ENCODE data around the gene MIS12.

The MIS12 gene

DNA sequence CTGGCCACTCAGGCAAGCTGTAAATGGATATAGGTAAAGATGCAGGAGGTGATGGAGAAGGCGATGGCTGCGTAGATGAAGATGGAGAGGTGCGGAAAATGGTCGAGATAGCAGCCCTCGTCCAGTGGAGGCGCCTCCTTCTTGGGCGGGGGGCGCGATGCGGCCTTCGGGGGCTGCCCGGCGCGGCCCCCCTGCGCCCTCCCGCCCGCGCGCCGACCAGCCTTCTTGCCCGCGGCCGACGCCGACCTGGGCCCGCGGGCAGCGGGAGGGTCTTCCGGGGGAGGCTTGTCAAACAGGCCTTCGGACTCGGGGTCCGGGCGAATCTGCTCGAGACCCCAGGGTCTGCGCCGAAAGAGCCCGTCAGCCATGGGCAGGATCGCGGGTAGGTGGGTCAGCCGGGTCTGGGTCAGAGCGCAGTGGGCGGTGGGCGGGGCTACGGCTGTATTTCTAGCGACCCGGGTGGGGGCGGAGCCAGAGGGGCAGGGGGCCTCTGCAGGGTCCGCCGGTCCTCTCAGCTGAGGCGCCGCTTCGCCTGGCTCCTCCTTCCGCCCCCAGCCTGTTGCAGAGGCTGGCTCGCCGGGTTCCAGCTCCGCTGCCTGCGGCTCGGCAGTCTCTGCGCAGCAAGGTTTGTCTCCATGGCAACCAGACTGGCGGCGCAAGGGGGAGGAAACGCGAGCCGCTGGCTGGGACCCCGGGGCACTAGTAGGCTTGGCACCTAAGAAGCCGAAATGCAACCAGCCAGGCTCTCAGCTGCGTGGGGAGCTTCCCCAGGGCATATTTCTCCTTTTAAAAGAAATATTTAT lies 14.4 kb downstream of the MIS12 start:
- peak; percentile 89 for DNase-seq

GRCh38 chr17:5501685-5502084 lies 15.3 kb downstream of the MIS12 start:
- no peak for DNase-seq

DNA sequence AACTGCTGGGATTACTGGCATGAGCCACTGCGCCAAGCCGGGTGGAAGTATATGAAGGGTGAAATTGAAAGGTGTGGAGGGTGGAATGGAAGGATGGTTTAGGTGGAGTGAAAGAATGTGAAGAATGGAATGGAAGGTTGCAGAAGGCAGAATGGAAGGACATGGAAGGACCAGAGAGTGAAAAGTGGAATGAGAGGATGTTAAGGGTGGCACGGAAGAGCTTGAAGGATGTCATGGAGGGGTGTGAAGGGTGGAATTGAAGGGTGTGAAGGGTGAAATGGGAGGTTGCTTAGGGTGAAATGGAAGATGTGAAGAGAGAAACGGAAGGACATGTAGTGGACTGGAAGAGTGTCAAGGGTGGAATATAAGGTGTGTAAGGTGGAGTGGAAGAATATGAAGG lies 16.2 kb downstream of the MIS12 start:
- no peak for DNase-seq

- no peak for DNase-seq
Measured at GRCh38 chr17:5506307-5506706, 19.9 kb downstream of the MIS12 start.

- DNase-seq, result no peak
Measured at GRCh38 chr17:5508810-5509209, 22.4 kb downstream of the MIS12 start.

GRCh38 chr17:5509482-5509881 lies 23.1 kb downstream of the MIS12 start:
- no peak for DNase-seq

DNA sequence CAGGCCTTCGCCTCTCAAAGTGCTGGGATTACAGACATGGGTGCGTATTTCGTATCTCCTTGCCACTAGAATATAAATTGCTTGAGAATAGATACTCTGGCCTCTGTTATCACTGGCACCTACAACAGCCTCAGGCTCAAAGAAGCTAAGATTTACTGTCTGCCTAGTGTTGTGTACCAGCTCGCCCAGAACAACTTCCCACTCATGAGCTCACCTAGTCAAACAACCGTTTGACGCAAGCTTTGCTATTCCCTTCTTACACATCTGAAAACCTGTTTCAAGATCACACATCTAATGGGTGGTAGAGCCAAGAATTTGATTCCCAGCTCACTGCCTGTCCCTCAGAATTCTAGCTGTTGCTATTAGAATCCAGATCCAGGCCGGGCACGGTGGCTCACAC lies 24.4 kb downstream of the MIS12 start:
- DNase-seq, result no peak

GRCh38 chr17:5511401-5512225 lies 25.2 kb downstream of the MIS12 start:
- DNase-seq, result no peak

GRCh38 chr17:5513628-5514027 lies 27.3 kb downstream of the MIS12 start:
- no peak for DNase-seq

DNA sequence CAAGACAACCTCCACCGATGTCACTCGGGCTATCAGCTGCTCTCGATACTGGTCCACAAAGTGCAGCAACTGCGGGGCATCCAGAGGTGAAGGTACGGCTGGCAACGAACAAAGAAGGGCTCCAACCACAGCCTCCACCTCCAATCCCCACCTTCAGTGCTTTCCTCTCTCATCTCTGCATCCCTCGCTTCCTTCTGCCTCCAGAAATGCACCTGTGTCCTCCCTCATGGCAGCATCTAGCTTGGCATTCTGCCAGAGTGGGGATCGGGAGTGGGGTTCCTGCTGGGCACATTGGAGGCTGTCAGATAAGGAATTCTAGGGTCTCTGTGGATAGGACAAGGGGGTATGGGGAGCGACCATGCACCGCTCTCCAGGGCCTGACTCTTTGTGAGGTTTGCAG lies 28.6 kb downstream of the MIS12 start:
- DNase-seq, result no peak

DNA sequence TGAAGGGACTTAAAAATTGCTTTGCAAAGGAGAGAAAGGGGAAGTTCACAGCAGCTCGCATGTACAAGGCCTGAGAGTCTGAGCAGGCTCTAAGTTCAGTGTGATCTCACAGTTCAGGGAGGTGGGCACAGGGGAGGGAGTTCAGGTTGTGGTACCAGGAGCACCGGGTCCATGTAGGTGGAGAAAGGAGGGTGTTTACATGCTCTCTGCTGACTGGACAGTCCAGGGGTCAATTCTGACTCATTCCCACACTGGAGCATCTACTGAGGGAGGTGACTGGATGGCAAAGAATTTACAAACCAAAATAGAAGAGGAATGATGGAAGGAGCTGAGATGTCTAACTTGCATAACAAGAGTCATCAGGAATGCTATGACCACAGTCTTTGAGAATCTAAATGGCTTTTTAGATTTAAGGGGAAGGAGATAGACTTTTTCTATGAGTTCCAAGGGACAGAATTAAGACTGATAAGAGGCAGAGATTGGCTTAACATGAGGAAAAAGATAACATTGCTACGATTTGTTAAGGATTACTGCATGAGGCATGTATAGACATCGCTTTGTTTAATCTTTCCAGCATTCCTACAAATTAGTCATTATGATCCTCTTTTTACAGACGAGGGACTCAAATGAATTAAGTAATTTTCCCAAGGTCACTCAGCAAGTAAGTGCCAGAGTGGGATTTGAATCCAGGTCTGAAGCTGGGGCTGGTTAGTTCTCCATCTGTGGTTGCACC lies 29.9 kb downstream of the MIS12 start:
- no peak for DNase-seq

DNA sequence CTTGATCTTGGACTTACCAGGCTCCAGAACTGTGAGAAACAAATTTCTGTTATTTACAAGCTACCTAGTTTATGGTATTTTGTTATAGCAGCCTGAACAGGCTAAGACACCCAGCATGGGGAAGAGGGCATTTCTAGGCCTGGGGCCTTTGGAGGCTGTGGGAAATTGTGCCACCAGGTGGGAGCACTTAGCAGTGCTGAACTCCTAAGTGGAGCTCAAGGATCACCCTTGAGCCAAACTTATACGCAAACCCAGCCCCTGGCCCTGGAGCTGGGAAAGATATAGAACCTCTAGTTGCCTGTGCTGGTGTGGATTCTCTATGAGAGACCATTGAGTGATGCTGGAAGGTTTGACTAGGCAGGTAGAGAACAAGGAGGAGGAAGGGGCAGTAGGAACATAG lies 36.1 kb downstream of the MIS12 start:
- DNase-seq, result no peak

DNA sequence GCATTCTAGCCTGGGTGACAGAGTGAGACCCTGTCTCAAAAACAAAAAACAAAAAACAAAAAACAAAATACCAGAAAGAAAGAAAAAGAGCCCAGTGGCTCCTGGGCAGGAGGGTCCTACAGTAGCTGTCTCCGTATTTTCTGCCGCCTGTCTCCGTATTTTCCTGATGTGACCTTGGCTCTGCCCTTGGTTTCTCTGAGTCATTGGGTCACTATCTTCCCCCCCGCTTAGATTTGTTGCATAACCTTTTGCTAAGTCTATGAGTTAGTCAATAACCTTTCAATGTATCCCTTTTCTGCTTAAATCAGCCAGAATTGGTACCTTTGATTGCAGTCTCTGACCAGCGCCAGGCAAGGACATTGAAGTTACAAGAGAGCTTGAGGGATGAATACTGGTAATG lies 36.9 kb downstream of the MIS12 start:
- no peak for DNase-seq

- DNase-seq, result no peak
Measured at GRCh38 chr17:5526821-5527598, 40.6 kb downstream of the MIS12 start.

DNA sequence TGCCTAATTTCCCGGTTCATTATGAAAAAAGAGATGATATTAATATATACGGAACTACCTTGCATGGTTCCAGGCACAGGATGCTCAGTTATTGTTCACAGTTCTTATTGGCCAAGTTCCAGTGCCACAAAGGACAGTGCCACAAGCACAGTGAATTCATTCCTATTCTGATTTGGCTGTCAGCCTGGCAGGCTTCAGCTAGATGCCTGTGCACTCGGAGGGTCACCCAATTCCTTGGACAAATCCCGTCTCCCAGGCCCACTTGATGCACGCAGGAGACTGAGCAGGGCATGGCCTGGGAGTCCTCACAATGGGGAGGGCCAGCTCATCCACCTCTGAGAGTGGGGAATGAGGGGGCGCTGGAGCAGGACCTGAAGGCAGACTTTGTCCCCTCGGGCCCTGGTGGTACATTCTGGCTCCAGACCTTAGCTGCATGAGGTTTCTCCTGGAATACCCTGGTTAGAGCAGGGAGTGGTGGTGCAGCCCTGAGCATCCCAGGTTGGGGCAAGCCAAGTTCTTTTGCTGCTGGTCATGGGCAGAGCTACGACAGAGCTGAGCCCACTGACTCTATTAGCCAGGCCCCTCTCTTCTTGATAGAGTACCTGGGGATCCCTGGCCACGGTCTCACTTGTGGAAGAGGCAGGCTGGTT lies 41.4 kb downstream of the MIS12 start:
- no peak for DNase-seq

- DNase-seq, result no peak
Measured at GRCh38 chr17:5530265-5531084, 44.1 kb downstream of the MIS12 start.

GRCh38 chr17:5531085-5531418 lies 44.7 kb downstream of the MIS12 start:
- no peak for DNase-seq

- no peak for DNase-seq
Measured at GRCh38 chr17:5532581-5532980, 46.2 kb downstream of the MIS12 start.

- DNase-seq, result no peak
Measured at GRCh38 chr17:5533486-5534315, 47.3 kb downstream of the MIS12 start.

DNA sequence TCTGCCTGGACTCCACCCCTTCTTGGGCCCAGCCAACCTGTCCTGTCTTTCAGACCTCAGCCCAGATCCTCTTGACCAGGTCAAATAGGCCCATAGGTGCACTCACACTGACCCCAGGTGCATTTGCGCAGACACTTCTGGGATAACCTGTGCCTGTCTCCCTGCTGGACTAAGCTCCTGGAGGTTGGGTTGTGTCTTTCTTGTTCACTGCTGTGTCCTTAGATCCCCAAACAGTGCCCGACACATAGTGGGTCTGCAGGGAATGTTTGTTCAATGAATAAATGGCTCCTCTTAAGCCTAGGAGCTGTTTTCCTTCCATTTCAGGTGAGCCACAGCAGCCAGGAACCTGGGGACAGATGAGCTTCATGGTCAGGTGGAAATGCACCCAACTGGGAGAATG lies 49.1 kb downstream of the MIS12 start:
- no peak for DNase-seq
